ENCODE results near the gene SAMSN1.

DNA sequence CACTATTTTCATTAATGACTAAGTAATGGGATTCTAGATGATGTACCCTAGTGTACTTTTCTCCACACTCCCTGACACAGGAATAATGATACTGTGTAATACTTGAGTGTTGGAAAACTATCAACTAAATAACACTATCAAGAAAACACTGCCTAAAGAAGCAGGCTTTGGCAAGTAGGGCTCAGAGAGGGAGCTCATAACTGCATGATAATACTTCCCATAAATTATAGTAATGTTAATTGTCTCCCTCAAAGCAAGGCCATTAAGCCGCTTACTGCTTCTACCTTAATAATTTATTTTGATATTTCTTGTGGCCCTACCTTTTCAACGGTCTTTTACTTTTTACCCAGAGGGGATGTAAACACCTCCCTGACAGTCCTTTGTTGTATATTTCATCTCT is 69.0 kb downstream of the SAMSN1 start:
- TF ChIP-seq, protein P1, sequence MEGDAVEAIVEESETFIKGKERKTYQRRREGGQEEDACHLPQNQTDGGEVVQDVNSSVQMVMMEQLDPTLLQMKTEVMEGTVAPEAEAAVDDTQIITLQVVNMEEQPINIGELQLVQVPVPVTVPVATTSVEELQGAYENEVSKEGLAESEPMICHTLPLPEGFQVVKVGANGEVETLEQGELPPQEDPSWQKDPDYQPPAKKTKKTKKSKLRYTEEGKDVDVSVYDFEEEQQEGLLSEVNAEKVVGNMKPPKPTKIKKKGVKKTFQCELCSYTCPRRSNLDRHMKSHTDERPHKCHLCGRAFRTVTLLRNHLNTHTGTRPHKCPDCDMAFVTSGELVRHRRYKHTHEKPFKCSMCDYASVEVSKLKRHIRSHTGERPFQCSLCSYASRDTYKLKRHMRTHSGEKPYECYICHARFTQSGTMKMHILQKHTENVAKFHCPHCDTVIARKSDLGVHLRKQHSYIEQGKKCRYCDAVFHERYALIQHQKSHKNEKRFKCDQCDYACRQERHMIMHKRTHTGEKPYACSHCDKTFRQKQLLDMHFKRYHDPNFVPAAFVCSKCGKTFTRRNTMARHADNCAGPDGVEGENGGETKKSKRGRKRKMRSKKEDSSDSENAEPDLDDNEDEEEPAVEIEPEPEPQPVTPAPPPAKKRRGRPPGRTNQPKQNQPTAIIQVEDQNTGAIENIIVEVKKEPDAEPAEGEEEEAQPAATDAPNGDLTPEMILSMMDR (conservative IDR thresholded peaks at IDR 0.05; ENCODE audit: low read depth in 2 of 2), result no peak
- TF ChIP-seq POLR2AphosphoS5 (IDR thresholded peaks at IDR 0.05; ENCODE audit: low read depth), result no peak
